ENCODE measurements around the gene NUDT14. TPM values are rescaled to one million over a fixed set of nuclear protein-coding genes. Genes with fewer than 3 reads are reported as not detected.

NUDT14 gene
- total RNA-seq, 4 donors from 2014 or later = 11.0 to 22.3 (median 13.2) TPM; not detected in 1

DNA sequence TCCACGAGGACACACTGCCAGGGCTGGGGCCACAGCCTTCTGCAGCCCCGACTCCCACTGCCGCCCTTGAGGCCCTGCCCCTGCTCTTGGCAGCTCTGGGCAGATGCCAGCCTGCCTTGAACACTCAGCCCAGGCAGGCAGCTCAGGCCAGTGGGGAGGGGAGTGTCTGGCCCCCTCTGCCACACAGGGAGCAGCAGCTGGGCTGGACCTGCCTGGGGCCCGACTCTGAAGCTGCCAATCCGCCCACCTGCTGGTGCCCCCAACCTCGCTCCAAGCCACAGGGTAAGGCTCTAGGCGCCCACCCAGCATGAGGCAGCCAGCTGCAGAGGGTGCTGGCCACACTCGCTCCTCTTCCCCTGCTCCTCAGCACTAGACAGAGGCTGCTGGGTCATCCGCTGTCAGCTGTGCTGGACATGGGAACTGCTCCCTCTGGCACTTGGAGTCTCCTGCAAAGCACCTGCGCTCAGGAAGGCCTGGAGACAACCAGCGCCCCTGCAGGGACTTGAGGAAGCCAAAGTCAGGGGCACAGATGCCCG lies 24.6 kb upstream of the NUDT14 start:
- DNase-seq = no peak
- Histone ChIP-seq H3K9me3 (no peaks in the 10 kb centered on the region), H3K36me3 (no peaks in the 10 kb centered on the region), H3K4me3 (no peak overlapping the region), H3K4me1 (peaks cover 0 to 8% of the 10 kb centered on the region in 2 donors), H3K27ac (no peak overlapping the region), H3K27me3 (no peaks in the 10 kb centered on the region)
- TF ChIP-seq, protein P1, sequence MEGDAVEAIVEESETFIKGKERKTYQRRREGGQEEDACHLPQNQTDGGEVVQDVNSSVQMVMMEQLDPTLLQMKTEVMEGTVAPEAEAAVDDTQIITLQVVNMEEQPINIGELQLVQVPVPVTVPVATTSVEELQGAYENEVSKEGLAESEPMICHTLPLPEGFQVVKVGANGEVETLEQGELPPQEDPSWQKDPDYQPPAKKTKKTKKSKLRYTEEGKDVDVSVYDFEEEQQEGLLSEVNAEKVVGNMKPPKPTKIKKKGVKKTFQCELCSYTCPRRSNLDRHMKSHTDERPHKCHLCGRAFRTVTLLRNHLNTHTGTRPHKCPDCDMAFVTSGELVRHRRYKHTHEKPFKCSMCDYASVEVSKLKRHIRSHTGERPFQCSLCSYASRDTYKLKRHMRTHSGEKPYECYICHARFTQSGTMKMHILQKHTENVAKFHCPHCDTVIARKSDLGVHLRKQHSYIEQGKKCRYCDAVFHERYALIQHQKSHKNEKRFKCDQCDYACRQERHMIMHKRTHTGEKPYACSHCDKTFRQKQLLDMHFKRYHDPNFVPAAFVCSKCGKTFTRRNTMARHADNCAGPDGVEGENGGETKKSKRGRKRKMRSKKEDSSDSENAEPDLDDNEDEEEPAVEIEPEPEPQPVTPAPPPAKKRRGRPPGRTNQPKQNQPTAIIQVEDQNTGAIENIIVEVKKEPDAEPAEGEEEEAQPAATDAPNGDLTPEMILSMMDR (IDR thresholded peaks at IDR 0.05) = no peak
- TF ChIP-seq POLR2A (IDR thresholded peaks at IDR 0.05) = no peak
- intact Hi-C loops (cut with DNase I; ENCODE audit: low total_unique reads) = no loop called here

DNA sequence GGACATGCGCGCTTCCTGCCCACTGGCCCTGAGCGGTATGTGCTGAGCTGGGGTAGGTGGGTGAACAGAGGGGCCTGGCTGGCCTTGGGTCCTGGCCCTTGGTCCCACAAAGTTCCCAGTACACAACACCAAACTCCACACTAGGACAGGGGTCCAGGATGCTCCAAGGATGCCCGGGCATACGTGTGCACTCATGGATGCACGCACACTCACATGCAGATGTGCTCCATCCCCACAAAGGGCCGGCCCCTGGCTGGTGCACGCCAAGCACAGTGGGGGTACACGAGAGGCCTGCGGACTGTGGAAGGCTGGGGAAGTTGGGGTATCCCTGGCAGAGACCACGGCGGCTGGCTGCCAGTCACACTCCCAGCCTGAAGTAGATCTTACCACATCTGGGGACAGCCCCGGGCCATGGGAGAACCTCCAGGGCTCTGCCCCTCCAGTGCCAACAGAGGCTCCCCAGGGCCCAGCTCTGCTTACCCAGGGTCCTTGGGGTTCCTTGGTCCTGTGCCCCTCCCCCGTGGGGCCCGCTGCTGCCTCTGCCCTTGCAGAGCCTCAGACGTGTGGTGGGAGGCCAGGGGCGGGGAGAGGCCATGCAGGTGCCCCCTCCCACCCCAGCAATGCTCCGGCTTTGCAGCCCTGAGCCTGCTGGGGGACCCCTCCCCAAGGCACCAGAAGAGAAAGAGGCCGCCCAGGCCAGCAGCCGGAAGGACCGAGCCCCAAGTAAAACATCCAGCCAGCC lies 24.0 kb upstream of the NUDT14 start:
- TF ChIP-seq, protein P1 (IDR thresholded peaks at IDR 0.05) = no peak
- no peak for TF ChIP-seq POLR2A (IDR thresholded peaks at IDR 0.05)
- Histone ChIP-seq H3K9me3 (no peaks in the 10 kb centered on the region), H3K36me3 (no peaks in the 10 kb centered on the region), H3K4me3 (no peak overlapping the region), H3K4me1 (peaks cover 0 to 8% of the 10 kb centered on the region in 2 donors), H3K27ac (no peak overlapping the region), H3K27me3 (peaks cover 0 to 1% of the 10 kb centered on the region in 2 donors)
- DNase-seq = no peak
- intact Hi-C loops (cut with DNase I; ENCODE audit: low total_unique reads) = loop anchor here (5.0 kb wide), 1 partner anchor 147 kb away; no protein-coding TSS in a partner anchor

DNA sequence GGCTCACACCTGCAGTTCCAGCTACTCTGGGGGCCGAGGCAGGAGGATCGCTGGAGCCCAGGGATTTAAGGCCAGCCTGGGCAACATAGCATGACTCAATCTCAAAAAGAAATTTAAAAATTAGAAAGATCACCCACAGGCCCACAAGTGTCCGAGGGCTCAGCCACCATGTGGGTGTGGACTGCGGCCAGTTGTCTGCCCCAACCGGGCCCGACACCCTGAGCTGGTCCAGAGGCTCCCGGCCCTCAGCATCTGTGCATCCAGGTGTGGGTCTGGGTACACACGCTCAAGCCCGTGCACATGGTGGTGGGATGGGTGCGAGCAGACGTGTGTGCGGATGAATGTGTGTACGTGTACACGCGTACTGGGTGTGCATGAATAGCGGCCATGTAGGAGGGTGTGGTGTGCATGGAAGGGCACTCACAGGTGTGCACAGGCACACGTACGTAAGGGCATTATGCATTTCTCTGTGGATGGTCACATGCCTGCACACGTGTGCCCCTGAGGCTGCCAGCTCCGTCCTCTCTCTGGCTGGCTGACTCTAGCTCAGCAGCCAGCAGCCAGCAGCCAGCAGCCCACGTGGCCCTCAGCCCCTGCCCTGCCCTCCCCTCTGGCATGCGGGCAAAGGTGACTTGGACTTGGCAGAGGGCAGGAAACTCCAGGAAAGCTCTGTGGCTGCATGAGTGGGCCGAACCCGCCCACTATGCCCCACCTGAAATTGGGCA lies 23.3 kb upstream of the NUDT14 start:
- peaks cover 0 to 8% of the 10 kb centered on the region in 2 donors for H3K4me1 ChIP-seq
- TF ChIP-seq, protein P1 (IDR thresholded peaks at IDR 0.05) = no peak
- no peak for TF ChIP-seq POLR2A (IDR thresholded peaks at IDR 0.05)
- intact Hi-C loops (cut with DNase I; ENCODE audit: low total_unique reads) = loop anchor here (5.0 kb wide), 1 partner anchor 148 kb away; no protein-coding TSS in a partner anchor

DNA sequence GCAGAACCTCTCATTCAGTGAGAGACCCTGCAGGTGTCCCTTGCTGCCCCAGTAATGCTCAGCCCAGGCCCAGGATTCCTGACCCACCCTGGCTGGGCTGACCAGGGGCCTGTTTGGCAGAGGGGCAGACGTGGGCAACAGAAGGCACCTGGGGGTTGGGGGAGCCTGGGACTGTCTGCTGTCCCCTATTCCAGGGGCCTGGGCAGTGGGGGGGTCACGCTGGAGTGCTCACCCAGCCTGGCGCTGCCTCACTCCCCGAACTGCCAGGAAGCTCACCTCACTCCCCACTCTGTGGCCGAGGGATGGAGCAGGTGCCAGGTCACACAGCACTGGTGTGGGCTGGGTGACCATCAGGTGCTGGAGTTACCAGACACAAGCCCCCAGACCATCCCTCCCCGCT lies 22.6 kb upstream of the NUDT14 start:
- H3K4me3 ChIP-seq = no peak overlapping the region
- intact Hi-C loops (cut with DNase I; ENCODE audit: low total_unique reads) = loop anchor here (5.0 kb wide), 1 partner anchor 149 kb away; no protein-coding TSS in a partner anchor
- no peak overlapping the region for H3K27ac ChIP-seq
- H3K27me3 ChIP-seq = peaks cover 0 to 12% of the 10 kb centered on the region in 2 donors
- H3K9me3 ChIP-seq = no peaks in the 10 kb centered on the region
- no peak for DNase-seq
- TF ChIP-seq, protein P1 (IDR thresholded peaks at IDR 0.05) = no peak
- TF ChIP-seq POLR2A (IDR thresholded peaks at IDR 0.05) = no peak
- H3K36me3 ChIP-seq = no peaks in the 10 kb centered on the region
- peaks cover 0 to 8% of the 10 kb centered on the region in 2 donors for H3K4me1 ChIP-seq

More for the DNA sequence above, 23.3 kb upstream of the NUDT14 start:
- no peak for DNase-seq
- Histone ChIP-seq H3K4me3 (no peak overlapping the region), H3K9me3 (no peaks in the 10 kb centered on the region), H3K27ac (no peak overlapping the region), H3K36me3 (no peaks in the 10 kb centered on the region), H3K27me3 (peaks cover 0 to 9% of the 10 kb centered on the region in 2 donors)
